ENCODE measurements around the gene APOA1.

GRCh38 chr11:116871248-116871647 is 33.8 kb upstream of the APOA1 start:
- TF ChIP-seq CTCF (conservative IDR thresholded peaks at IDR 0.05; ENCODE audit: low read length) (no peak), EZH2phosphoT487 (IDR thresholded peaks at IDR 0.05; ENCODE audit: borderline replicate concordance) (no peak)

Measured in Loucy (cell line).